PFSK-1 (cell line): Measurements from ENCODE around the gene CFAP65.

ENCODE experiments used
- FOXP2 ChIP-seq: optimal IDR thresholded peaks from 2 replicates; pipeline ENCODE3; 2011; ENCODE audit warnings: borderline replicate concordance, control low read depth, inconsistent platforms; ENCODE audit not compliant: insufficient read depth; ENCODE audit errors: extremely low read length, extremely low read depth
- POLR2AphosphoS5 ChIP-seq: IDR thresholded peaks from 2 replicates; pipeline ENCODE4 v1.6.1; 2012; ENCODE audit warnings: low read depth, mild to moderate bottlenecking, control low read depth, low read length, moderate library complexity
- SIN3A ChIP-seq: IDR thresholded peaks from 2 replicates; pipeline ENCODE4 v1.6.1; 2012; ENCODE audit warnings: mild to moderate bottlenecking, low read length, moderate library complexity, borderline replicate concordance; ENCODE audit not compliant: insufficient read depth
- TAF1 ChIP-seq: IDR thresholded peaks from 2 replicates; pipeline ENCODE4 v1.6.1; 2012; ENCODE audit warnings: low read length, control low read depth, borderline replicate concordance; ENCODE audit not compliant: insufficient read depth
- TF ChIP-seq, protein P1 (sequence below), 2 experiments: IDR thresholded peaks; 2 replicates each; pipeline versions ENCODE4 v1.6.1 to v1.8.0; 2011 to 2012; ENCODE audit warnings: low read depth in 2 of 2, low read length in 2 of 2, control low read depth in 1 of 2, inconsistent platforms in 1 of 2, mild to moderate bottlenecking in 1 of 2, moderate library complexity in 1 of 2; ENCODE audit not compliant: insufficient read depth in 1 of 2

The CFAP65 gene

DNA sequence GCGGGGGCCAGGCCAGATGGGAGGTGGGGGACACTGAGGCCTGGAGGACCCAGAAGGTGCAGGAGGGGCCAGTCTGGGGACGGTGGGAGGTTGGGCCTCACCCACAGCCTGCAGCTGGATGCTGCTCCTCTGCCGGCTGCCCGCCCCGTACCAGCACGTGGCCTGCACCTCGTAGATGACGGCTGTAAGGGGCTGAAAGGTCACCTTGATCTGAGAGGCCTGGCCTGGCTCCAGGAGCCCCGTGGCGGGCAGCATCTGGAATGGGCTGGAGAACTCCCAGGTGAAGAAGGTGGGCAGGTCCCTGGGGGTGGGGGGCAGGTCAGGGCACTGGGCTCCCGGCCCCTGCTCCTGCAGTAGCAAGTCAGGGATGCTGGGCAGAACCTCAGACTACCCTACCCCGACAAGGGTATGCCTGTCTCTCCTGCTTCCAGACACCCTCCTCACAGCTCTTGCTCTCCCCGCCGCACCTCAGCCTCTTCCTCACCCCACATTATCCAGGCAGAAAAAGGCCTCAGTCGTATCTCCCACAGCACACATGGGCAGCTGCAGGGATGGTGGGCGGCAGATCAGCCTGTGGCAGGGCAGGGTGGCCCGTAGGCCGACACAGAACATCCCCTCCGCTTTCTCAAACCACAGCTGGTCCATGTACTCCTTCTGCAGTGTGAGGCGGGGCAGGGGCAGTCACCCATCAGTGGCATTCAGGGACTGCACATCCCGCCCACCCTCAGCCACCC is 10.1 kb downstream of the CFAP65 start:
- TF ChIP-seq, protein P1, sequence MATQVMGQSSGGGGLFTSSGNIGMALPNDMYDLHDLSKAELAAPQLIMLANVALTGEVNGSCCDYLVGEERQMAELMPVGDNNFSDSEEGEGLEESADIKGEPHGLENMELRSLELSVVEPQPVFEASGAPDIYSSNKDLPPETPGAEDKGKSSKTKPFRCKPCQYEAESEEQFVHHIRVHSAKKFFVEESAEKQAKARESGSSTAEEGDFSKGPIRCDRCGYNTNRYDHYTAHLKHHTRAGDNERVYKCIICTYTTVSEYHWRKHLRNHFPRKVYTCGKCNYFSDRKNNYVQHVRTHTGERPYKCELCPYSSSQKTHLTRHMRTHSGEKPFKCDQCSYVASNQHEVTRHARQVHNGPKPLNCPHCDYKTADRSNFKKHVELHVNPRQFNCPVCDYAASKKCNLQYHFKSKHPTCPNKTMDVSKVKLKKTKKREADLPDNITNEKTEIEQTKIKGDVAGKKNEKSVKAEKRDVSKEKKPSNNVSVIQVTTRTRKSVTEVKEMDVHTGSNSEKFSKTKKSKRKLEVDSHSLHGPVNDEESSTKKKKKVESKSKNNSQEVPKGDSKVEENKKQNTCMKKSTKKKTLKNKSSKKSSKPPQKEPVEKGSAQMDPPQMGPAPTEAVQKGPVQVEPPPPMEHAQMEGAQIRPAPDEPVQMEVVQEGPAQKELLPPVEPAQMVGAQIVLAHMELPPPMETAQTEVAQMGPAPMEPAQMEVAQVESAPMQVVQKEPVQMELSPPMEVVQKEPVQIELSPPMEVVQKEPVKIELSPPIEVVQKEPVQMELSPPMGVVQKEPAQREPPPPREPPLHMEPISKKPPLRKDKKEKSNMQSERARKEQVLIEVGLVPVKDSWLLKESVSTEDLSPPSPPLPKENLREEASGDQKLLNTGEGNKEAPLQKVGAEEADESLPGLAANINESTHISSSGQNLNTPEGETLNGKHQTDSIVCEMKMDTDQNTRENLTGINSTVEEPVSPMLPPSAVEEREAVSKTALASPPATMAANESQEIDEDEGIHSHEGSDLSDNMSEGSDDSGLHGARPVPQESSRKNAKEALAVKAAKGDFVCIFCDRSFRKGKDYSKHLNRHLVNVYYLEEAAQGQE (IDR thresholded peaks at IDR 0.05; ENCODE audit: insufficient read depth in 1 of 2, low read depth in 2 of 2, low read length in 2 of 2): no peak
- TF ChIP-seq TAF1: no peak
- TF ChIP-seq POLR2AphosphoS5: no peak
- no peak for TF ChIP-seq FOXP2
- no peak for TF ChIP-seq SIN3A

GRCh38 chr2:219030177-219030940 is 11.0 kb downstream of the CFAP65 start:
- TF ChIP-seq, protein P1 (IDR thresholded peaks at IDR 0.05; ENCODE audit: insufficient read depth in 1 of 2, low read depth in 2 of 2, low read length in 2 of 2): no peak
- no peak for TF ChIP-seq TAF1
- TF ChIP-seq SIN3A: no peak
- TF ChIP-seq POLR2AphosphoS5: no peak
- TF ChIP-seq FOXP2: no peak

DNA sequence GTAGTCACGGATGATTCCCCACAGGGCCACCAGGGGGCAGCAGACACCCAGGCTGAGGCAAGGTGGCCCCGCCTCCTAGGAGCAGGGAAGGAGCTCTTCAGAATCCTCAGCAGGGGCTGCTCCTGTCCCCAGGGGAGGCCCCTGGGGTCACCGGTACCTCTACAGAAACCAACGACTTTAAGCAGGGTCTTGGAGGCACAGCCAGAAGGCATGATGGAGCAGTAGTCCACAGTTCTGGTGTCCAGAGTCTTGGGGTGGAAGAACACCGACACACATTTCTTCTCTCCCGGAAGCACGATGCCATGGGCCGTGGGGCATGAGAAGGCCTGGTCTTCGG is 11.5 kb downstream of the CFAP65 start:
- TF ChIP-seq, protein P1 (IDR thresholded peaks at IDR 0.05; ENCODE audit: insufficient read depth in 1 of 2, low read depth in 2 of 2, low read length in 2 of 2): no peak
- TF ChIP-seq FOXP2 (no peak), TAF1 (no peak), POLR2AphosphoS5 (no peak), SIN3A (no peak)

GRCh38 chr2:219028996-219029828 is 12.1 kb downstream of the CFAP65 start:
- TF ChIP-seq FOXP2: no peak
- TF ChIP-seq, protein P1 (IDR thresholded peaks at IDR 0.05; ENCODE audit: insufficient read depth in 1 of 2, low read depth in 2 of 2, low read length in 2 of 2): no peak
- no peak for TF ChIP-seq TAF1
- no peak for TF ChIP-seq SIN3A
- TF ChIP-seq POLR2AphosphoS5: no peak
